Cardiac muscle cell (in vitro differentiated cells and primary cell): ENCODE data around the gene CXADR. TPM values are rescaled to one million over a fixed set of nuclear protein-coding genes. Genes with fewer than 3 reads are reported as not detected.

Experiments
- DNase-seq, 2 donors: peaks; one replicate each; pipeline versions ENCODE4 v3.0.0 to v3.0.0-alpha.2; 2010 to 2017; ENCODE audit warnings: low read depth in 1 of 2, low spot score in 1 of 2
- H3K27ac ChIP-seq: fragments of 200-600 bp; sonication (generic); 2 replicates; pipeline ENCODE4 v1.5.1; 2016
- H3K27me3 ChIP-seq: fragments of 200-600 bp; sonication (generic); 2 replicates; pipeline ENCODE4 v1.6.0; 2016; ENCODE audit warnings: control low read depth
- H3K36me3 ChIP-seq: fragments of 200-600 bp; sonication (generic); 2 replicates; pipeline ENCODE4 v1.5.1; 2016; ENCODE audit warnings: control low read depth
- H3K4me1 ChIP-seq: fragments of 200-600 bp; sonication (generic); 2 replicates; pipeline ENCODE4 v1.8.1; 2017; ENCODE audit warnings: low read depth, mild to moderate bottlenecking, mixed run types
- H3K4me3 ChIP-seq: fragments of 200-600 bp; sonication (generic); 2 replicates; pipeline ENCODE4 v1.5.1; 2016; ENCODE audit warnings: mild to moderate bottlenecking
- H3K9me3 ChIP-seq: fragments of 200-600 bp; sonication (generic); 2 replicates; pipeline ENCODE4 v1.5.1; 2017; ENCODE audit warnings: low read depth, mild to moderate bottlenecking, control low read depth
- polyA plus RNA-seq: library from polyadenylated mRNA; unstranded; fragments of >200 nt; fragmentation: Nextera tagmentation; extraction: Ambion mirVana; gene quantifications from 2 replicates; pipeline ENCODE4 v1.2.1, GENCODE V29; 2016
- total RNA-seq: library from RNA; depleted of rRNA; stranded (reverse); fragments of >200 nt; gene quantifications from 2 replicates; pipeline ENCODE4 v1.2.3, GENCODE V29; 2016
- TF ChIP-seq, protein P1 (sequence below): IDR thresholded peaks from 2 replicates; pipeline ENCODE4 v1.5.1; 2012; ENCODE audit warnings: low read depth, mild to moderate bottlenecking, low read length

The CXADR gene
- total and polyA plus RNA-seq, 2 experiments from 2014 or later, result 49.6 to 57.1 TPM

DNA sequence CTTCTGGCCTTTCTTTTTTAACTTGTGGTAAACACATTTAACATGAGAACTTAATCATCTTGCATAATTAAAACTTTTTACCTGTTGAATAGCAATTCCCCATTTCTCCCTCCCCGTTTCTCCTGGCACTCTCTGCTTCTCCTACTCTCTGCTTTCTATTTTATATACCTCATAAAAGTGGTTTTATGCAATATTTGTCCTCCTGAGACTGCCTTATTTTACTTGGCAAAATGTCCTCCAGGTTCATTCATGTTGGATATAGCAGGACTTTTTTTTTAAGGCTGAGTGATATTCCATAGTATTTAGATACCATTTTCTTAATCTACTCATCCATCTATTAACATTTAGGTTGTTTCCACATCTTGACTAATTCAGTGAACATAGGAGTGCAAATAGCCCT, 64.9 kb downstream of the CXADR start:
- DNase-seq, result no peak
- Histone ChIP-seq H3K4me1 (peaks cover 12% of the 10 kb centered on the region), H3K9me3 (no peaks in the 10 kb centered on the region), H3K27ac (no peak overlapping the region), H3K36me3 (no peaks in the 10 kb centered on the region), H3K27me3 (no peaks in the 10 kb centered on the region), H3K4me3 (no peak overlapping the region)
- TF ChIP-seq, protein P1, sequence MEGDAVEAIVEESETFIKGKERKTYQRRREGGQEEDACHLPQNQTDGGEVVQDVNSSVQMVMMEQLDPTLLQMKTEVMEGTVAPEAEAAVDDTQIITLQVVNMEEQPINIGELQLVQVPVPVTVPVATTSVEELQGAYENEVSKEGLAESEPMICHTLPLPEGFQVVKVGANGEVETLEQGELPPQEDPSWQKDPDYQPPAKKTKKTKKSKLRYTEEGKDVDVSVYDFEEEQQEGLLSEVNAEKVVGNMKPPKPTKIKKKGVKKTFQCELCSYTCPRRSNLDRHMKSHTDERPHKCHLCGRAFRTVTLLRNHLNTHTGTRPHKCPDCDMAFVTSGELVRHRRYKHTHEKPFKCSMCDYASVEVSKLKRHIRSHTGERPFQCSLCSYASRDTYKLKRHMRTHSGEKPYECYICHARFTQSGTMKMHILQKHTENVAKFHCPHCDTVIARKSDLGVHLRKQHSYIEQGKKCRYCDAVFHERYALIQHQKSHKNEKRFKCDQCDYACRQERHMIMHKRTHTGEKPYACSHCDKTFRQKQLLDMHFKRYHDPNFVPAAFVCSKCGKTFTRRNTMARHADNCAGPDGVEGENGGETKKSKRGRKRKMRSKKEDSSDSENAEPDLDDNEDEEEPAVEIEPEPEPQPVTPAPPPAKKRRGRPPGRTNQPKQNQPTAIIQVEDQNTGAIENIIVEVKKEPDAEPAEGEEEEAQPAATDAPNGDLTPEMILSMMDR, result no peak

- no peak overlapping the region for H3K27ac ChIP-seq
- no peaks in the 10 kb centered on the region for H3K9me3 ChIP-seq
- TF ChIP-seq, protein P1, result no peak
- H3K4me3 ChIP-seq, result no peak overlapping the region
- no peaks in the 10 kb centered on the region for H3K27me3 ChIP-seq
- H3K4me1 ChIP-seq, result peaks cover 12% of the 10 kb centered on the region
- no peaks in the 10 kb centered on the region for H3K36me3 ChIP-seq
- DNase-seq, result no peak
These were observed 65.3 kb downstream of the CXADR start for GRCh38 chr21:17578162-17578561.

DNA sequence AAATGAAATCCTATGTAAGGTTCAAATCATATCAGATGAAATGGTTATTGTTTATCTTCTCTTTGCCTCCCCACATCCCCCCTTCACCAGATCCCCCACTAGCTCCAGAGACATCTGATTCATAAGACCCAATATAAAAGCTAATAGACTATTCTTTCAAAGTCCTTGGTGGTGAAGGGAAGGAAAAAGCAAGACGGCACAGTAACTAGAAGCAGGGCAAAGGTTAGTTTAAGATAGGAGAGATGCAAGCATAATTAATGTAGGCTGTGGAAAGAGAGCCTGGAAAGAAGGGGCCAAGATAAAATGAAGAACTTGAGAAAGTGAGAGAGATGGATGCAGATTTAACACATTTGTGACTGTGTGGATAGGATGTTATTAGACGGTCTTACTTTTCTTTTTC, 66.0 kb downstream of the CXADR start:
- no peaks in the 10 kb centered on the region for H3K9me3 ChIP-seq
- no peak for DNase-seq

DNA sequence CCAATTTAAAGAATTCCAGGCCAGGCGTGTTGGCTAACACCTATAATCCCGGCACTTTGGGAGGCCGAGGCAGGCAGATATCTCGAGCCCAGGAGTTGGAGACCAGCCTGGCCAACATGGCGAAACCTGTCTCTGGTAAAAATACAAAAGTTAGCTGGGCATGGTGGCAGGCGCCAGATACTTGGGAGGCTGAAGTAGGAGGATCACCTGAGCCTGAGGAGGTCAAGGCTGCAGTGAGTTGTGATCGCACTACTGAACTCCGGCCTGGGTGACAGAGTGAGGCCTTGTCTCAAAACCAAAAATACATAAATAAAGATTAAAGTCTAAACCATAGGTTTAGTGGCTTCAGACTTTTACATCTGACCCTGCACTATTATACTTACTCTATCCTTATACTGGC, 67.5 kb downstream of the CXADR start:
- TF ChIP-seq, protein P1, result no peak
- Histone ChIP-seq H3K27ac (no peak overlapping the region), H3K9me3 (no peaks in the 10 kb centered on the region), H3K4me1 (peaks cover 12% of the 10 kb centered on the region), H3K4me3 (no peak overlapping the region), H3K36me3 (no peaks in the 10 kb centered on the region), H3K27me3 (no peaks in the 10 kb centered on the region)
- no peak for DNase-seq

More for the DNA sequence above, 66.0 kb downstream of the CXADR start:
- no peak overlapping the region for H3K4me3 ChIP-seq
- H3K4me1 ChIP-seq, result peaks cover 12% of the 10 kb centered on the region
- TF ChIP-seq, protein P1, result no peak
- H3K27ac ChIP-seq, result no peak overlapping the region
- H3K27me3 ChIP-seq, result no peaks in the 10 kb centered on the region
- H3K36me3 ChIP-seq, result no peaks in the 10 kb centered on the region

GRCh38 chr21:17583898-17584297, 71.1 kb downstream of the CXADR start:
- Histone ChIP-seq H3K4me1 (no peaks in the 10 kb centered on the region), H3K9me3 (no peaks in the 10 kb centered on the region), H3K27me3 (no peaks in the 10 kb centered on the region), H3K36me3 (no peaks in the 10 kb centered on the region), H3K4me3 (no peak overlapping the region), H3K27ac (no peak overlapping the region)
- TF ChIP-seq, protein P1, result no peak
- no peak for DNase-seq
